Measurements from ENCODE around the gene VTI1A. TPM values are rescaled to one million over a fixed set of nuclear protein-coding genes. Genes with fewer than 3 reads are reported as not detected.

Gene VTI1A
- total RNA-seq, 1 experiment from 2014 or later, result 18.1 TPM

DNA sequence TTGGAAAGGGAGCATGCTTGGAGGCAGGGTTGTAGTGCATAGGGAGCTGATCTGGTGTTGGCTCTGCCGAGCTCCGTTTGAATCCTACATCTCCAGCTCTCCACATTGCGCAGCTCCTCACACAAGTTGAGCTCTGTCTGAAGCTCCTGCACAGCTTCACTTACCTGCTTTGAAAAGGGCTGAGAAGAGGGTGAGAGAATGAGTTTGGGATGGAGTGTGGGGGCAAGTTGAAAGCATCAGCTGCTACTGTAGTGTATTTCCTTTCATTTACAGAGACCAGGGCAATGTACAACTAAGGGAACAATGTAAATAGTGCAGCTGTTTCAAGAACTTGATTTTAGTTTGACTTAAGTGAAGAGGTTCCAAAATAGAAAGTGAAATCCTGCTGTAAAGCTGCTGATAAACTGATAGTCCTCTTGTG is 88.5 kb downstream of the VTI1A start:
- intact Hi-C loops (cut with micrococcal nuclease; ENCODE audit: unreplicated experiment), result no loop called here
- no peaks in the 10 kb centered on the region for H3F3A ChIP-seq (ENCODE audit: insufficient read depth, low read depth)
- no peaks in the 10 kb centered on the region for H3K27me3 ChIP-seq (ENCODE audit: insufficient read depth, low read depth)
- no peaks in the 10 kb centered on the region for H3K79me2 ChIP-seq (ENCODE audit: low read depth)
- no peaks in the 10 kb centered on the region for H3K4me1 ChIP-seq (replicated peaks; ENCODE audit: insufficient read depth)
- H3K27ac ChIP-seq, result no peak overlapping the region
- TF ChIP-seq, protein P1, sequence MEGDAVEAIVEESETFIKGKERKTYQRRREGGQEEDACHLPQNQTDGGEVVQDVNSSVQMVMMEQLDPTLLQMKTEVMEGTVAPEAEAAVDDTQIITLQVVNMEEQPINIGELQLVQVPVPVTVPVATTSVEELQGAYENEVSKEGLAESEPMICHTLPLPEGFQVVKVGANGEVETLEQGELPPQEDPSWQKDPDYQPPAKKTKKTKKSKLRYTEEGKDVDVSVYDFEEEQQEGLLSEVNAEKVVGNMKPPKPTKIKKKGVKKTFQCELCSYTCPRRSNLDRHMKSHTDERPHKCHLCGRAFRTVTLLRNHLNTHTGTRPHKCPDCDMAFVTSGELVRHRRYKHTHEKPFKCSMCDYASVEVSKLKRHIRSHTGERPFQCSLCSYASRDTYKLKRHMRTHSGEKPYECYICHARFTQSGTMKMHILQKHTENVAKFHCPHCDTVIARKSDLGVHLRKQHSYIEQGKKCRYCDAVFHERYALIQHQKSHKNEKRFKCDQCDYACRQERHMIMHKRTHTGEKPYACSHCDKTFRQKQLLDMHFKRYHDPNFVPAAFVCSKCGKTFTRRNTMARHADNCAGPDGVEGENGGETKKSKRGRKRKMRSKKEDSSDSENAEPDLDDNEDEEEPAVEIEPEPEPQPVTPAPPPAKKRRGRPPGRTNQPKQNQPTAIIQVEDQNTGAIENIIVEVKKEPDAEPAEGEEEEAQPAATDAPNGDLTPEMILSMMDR (conservative IDR thresholded peaks at IDR 0.05), result no peak
- no peak for TF ChIP-seq EZH2 (IDR thresholded peaks at IDR 0.05; ENCODE audit: low read depth)
- H4K20me1 ChIP-seq (ENCODE audit: insufficient read depth), result no peaks in the 10 kb centered on the region
- H3K4me2 ChIP-seq, result no peak overlapping the region
- no peaks in the 10 kb centered on the region for H3K9me2 ChIP-seq (ENCODE audit: insufficient read depth)
- ChIA-PET POLR2A (ENCODE audit: unreplicated experiment) (no interaction called here), CTCF (no interaction called here)
- no peak overlapping the region for H2AFZ ChIP-seq
- H3K4me3 ChIP-seq, result no peak overlapping the region
- no TSS peak for BruUV-seq (replicated peaks)
- no peak for DNase-seq
- no peaks in the 10 kb centered on the region for H3K36me3 ChIP-seq (ENCODE audit: low read depth)
- no peaks in the 10 kb centered on the region for H3K9me3 ChIP-seq (ENCODE audit: insufficient read depth, low read depth)

DNA sequence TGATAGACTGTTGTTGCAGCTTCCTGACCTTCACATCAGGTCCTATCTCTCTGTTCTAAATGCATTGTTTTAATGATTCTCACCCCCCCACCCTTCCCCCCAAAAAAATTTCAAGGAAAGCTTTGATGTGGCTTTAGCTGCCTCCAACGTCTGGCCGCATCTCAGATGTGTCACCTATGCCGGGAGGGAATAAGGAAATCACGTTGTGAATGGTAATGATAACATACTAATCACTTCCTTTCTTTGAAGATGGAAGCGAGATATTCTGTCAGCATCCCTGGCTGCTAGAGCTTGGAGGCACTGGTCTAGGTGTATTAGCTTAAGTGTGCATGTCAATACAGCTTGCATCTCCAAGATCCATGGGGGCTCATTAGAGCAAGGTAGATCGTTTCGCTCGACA is 89.6 kb downstream of the VTI1A start:
- Histone ChIP-seq H4K20me1 (ENCODE audit: insufficient read depth) (no peaks in the 10 kb centered on the region), H2AFZ (no peak overlapping the region), H3K9me3 (ENCODE audit: insufficient read depth, low read depth) (no peaks in the 10 kb centered on the region), H3K79me2 (ENCODE audit: low read depth) (no peaks in the 10 kb centered on the region), H3K4me3 (no peak overlapping the region), H3K4me2 (no peak overlapping the region), H3K9me2 (ENCODE audit: insufficient read depth) (no peaks in the 10 kb centered on the region), H3K27ac (no peak overlapping the region), H3F3A (ENCODE audit: insufficient read depth, low read depth) (no peaks in the 10 kb centered on the region), H3K27me3 (ENCODE audit: insufficient read depth, low read depth) (no peaks in the 10 kb centered on the region), H3K4me1 (replicated peaks; ENCODE audit: insufficient read depth) (no peaks in the 10 kb centered on the region), H3K36me3 (ENCODE audit: low read depth) (no peaks in the 10 kb centered on the region)
- no peak for DNase-seq
- intact Hi-C loops (cut with micrococcal nuclease; ENCODE audit: unreplicated experiment), result no loop called here
- TF ChIP-seq, protein P1 (conservative IDR thresholded peaks at IDR 0.05), result no peak
- TF ChIP-seq EZH2 (IDR thresholded peaks at IDR 0.05; ENCODE audit: low read depth), result no peak
- BruUV-seq (replicated peaks), result no TSS peak
- CTCF ChIA-PET, result interaction anchor here (0.6 kb wide), 1 partner anchor 61 kb away, joined by 10 read pairs; no protein-coding TSS in a partner anchor
- POLR2A ChIA-PET (ENCODE audit: unreplicated experiment), result no interaction called here

DNA sequence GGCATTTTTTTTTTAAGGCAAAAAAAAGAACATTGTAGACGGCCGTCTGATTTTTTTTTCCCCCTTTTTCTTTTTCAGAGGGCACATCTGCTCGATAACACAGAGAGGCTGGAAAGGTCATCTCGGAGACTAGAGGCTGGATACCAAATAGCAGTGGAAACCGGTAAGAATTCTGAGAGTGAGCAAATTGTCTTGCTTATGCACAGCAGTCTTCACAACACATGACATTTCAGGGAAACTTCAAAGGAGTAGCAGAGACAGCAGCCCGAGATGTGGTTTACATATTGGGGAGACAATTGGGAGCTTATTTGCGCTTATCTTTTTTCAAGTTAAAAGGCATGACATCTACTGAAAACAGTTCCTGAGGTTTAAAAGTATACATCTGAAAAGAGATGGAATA is 91.2 kb downstream of the VTI1A start:
- no peak for TF ChIP-seq EZH2 (IDR thresholded peaks at IDR 0.05; ENCODE audit: low read depth)
- TF ChIP-seq, protein P1 (conservative IDR thresholded peaks at IDR 0.05), result no peak
- Histone ChIP-seq H3K27me3 (ENCODE audit: insufficient read depth, low read depth) (no peaks in the 10 kb centered on the region), H3K9me3 (ENCODE audit: insufficient read depth, low read depth) (no peaks in the 10 kb centered on the region), H3K4me1 (replicated peaks; ENCODE audit: insufficient read depth) (no peaks in the 10 kb centered on the region), H3K79me2 (ENCODE audit: low read depth) (no peaks in the 10 kb centered on the region), H3K27ac (no peak overlapping the region), H3K4me3 (no peak overlapping the region), H3F3A (ENCODE audit: insufficient read depth, low read depth) (no peaks in the 10 kb centered on the region), H3K9me2 (ENCODE audit: insufficient read depth) (no peaks in the 10 kb centered on the region), H2AFZ (no peak overlapping the region), H3K4me2 (no peak overlapping the region), H4K20me1 (ENCODE audit: insufficient read depth) (no peaks in the 10 kb centered on the region), H3K36me3 (ENCODE audit: low read depth) (no peaks in the 10 kb centered on the region)
- ChIA-PET CTCF (no interaction called here), POLR2A (ENCODE audit: unreplicated experiment) (no interaction called here)
- BruUV-seq (replicated peaks), result no TSS peak
- intact Hi-C loops (cut with micrococcal nuclease; ENCODE audit: unreplicated experiment), result no loop called here
- DNase-seq, result no peak
